ENCODE results near the gene MINPP1. TPM values are rescaled to one million over a fixed set of nuclear protein-coding genes. Genes with fewer than 3 reads are reported as not detected.

Gene MINPP1
- total RNA-seq, 1 experiment from 2014 or later = 12.2 TPM

DNA sequence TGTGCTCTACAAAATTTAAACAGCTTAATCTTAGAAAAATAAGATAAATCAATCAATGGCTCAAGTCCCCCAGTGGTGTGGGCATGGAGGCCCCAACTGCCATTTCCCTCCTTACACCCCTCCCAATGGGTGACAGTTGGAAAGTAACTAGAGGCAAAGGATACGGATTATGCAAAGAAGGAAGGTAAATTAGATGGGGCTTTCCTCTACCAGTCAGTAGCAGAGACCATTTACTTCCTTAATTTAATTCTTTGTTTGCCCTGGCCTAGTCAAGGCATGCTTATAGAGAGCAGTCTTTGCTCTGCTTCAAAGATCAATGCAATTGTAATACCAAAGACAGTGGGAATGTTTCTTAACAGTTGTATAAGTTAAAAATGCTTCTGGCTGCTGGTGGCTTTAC, 91.7 kb downstream of the MINPP1 start:
- H3K27me3 ChIP-seq (ENCODE audit: low read length) = no peaks in the 10 kb centered on the region
- no peak overlapping the region for H2AFZ ChIP-seq (ENCODE audit: low read length)
- H3K9me3 ChIP-seq (ENCODE audit: low read length) = no peaks in the 10 kb centered on the region
- no peaks in the 10 kb centered on the region for H4K20me1 ChIP-seq (ENCODE audit: insufficient read depth, low read depth, low read length)
- peaks cover 7% of the 10 kb centered on the region for H3K4me1 ChIP-seq (ENCODE audit: low read length)
- no peak overlapping the region for H3K4me3 ChIP-seq (ENCODE audit: low read length)
- H3K4me2 ChIP-seq (ENCODE audit: low read depth, low read length, poor library complexity, severe bottlenecking) = no peak overlapping the region
- no peak overlapping the region for H3K9ac ChIP-seq (ENCODE audit: low read length)
- H3K36me3 ChIP-seq (ENCODE audit: insufficient read depth, low read length) = no peaks in the 10 kb centered on the region
- no peaks in the 10 kb centered on the region for H3K79me2 ChIP-seq (ENCODE audit: low read length)
- no peak for DNase-seq
- H3K9me2 ChIP-seq (replicated peaks; ENCODE audit: insufficient read depth, low read length) = no peaks in the 10 kb centered on the region; the same call in 1 of the 2 replicates
- no peak overlapping the region for H3K27ac ChIP-seq (ENCODE audit: low read length)

- H3K4me3 ChIP-seq (ENCODE audit: low read length) = no peak overlapping the region
- H3K9me3 ChIP-seq (ENCODE audit: low read length) = no peaks in the 10 kb centered on the region
- H3K4me2 ChIP-seq (ENCODE audit: low read depth, low read length, poor library complexity, severe bottlenecking) = no peak overlapping the region
- no peak overlapping the region for H3K27ac ChIP-seq (ENCODE audit: low read length)
- peaks cover 7% of the 10 kb centered on the region for H3K4me1 ChIP-seq (ENCODE audit: low read length)
- no peaks in the 10 kb centered on the region for H3K36me3 ChIP-seq (ENCODE audit: insufficient read depth, low read length)
- DNase-seq = no peak
- no peaks in the 10 kb centered on the region for H3K27me3 ChIP-seq (ENCODE audit: low read length)
- no peaks in the 10 kb centered on the region for H3K79me2 ChIP-seq (ENCODE audit: low read length)
- no peak overlapping the region for H2AFZ ChIP-seq (ENCODE audit: low read length)
- H4K20me1 ChIP-seq (ENCODE audit: insufficient read depth, low read depth, low read length) = no peaks in the 10 kb centered on the region
- no peak overlapping the region for H3K9ac ChIP-seq (ENCODE audit: low read length)
- H3K9me2 ChIP-seq (replicated peaks; ENCODE audit: insufficient read depth, low read length) = no peaks in the 10 kb centered on the region; the same call in 1 of the 2 replicates
Measured at GRCh38 chr10:87598700-87599099, 94.0 kb downstream of the MINPP1 start.

DNA sequence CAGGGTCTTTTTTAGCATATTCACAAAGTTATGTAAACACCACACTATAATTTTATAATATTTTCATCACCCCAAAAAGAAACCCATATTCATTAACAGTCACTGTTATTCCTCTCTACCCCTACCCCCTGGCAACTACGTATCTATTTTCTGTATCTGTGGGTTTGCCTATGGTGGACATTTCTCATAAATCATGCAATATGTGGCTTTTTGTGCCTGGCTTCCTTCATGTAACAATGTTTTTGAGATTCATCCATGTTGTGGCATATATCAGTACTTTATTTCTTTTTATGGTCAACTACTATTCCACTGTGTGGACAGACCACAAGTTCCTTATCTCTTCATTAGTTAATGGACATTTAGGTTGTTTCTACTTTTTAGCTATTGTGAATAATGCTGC, 95.9 kb downstream of the MINPP1 start:
- Histone ChIP-seq H2AFZ (ENCODE audit: low read length) (no peak overlapping the region), H3K4me2 (ENCODE audit: low read depth, low read length, poor library complexity, severe bottlenecking) (no peak overlapping the region), H3K4me1 (ENCODE audit: low read length) (peaks cover 7% of the 10 kb centered on the region), H3K9ac (ENCODE audit: low read length) (no peak overlapping the region), H4K20me1 (ENCODE audit: insufficient read depth, low read depth, low read length) (no peaks in the 10 kb centered on the region), H3K36me3 (ENCODE audit: insufficient read depth, low read length) (no peaks in the 10 kb centered on the region), H3K79me2 (ENCODE audit: low read length) (no peaks in the 10 kb centered on the region), H3K9me3 (ENCODE audit: low read length) (no peaks in the 10 kb centered on the region), H3K27me3 (ENCODE audit: low read length) (no peaks in the 10 kb centered on the region), H3K9me2 (replicated peaks; ENCODE audit: insufficient read depth, low read length) (no peaks in the 10 kb centered on the region; the same call in 1 of the 2 replicates), H3K4me3 (ENCODE audit: low read length) (no peak overlapping the region), H3K27ac (ENCODE audit: low read length) (no peak overlapping the region)
- no peak for DNase-seq

Other genes with a start within 250 kb of the MINPP1 start
- 0.19 TPM in 1 of 2 replicates, not detected in the other for gene NUTM2D, start 147.1 kb upstream of the MINPP1 start, total RNA-seq (2014; rRNA removed; shearing (Covaris generic); ENCODE audit: low replicate concordance)
- gene PAPSS2, start 155.0 kb downstream of the MINPP1 start, total RNA-seq (2014; rRNA removed; shearing (Covaris generic); ENCODE audit: low replicate concordance) = not detected in 2 replicates